Central memory CD8-positive, alpha-beta T cell (primary cell): ENCODE measurements around the gene ARHGEF7.

ENCODE experiments used
- ATAC-seq: fragments of 150-1000 bp; cut with Tn5 transposase; replicated peaks from 2 replicates; pipeline ENCODE4 v1.10.0; 2022; ENCODE audit warnings: mild to moderate bottlenecking, moderate FRiP score, moderate number of reproducible peaks; ENCODE audit not compliant: poor library complexity, severe bottlenecking; ENCODE audit errors: extremely low read depth
- DNase-seq, 2 donors: peaks; one replicate each; pipeline ENCODE4 v3.0.0; 2021; ENCODE audit warnings: low spot score in 2 of 2
- H3K27ac Mint-ChIP-seq: one replicate; pipeline ENCODE4 v1.8.0; 2022; ENCODE audit warnings: low read depth, mild to moderate bottlenecking, moderate library complexity, mixed read lengths
- H3K27me3 Mint-ChIP-seq: one replicate; pipeline ENCODE4 v1.8.0; 2022; ENCODE audit warnings: mixed read lengths
- H3K36me3 Mint-ChIP-seq: one replicate; pipeline ENCODE4 v1.8.0; 2022; ENCODE audit warnings: mild to moderate bottlenecking, moderate library complexity, mixed read lengths; ENCODE audit not compliant: insufficient read depth
- H3K4me1 Mint-ChIP-seq: one replicate; pipeline ENCODE4 v1.8.0; 2022; ENCODE audit warnings: mixed read lengths
- H3K4me3 Mint-ChIP-seq: one replicate; pipeline ENCODE4 v1.8.0; 2022; ENCODE audit warnings: mild to moderate bottlenecking, moderate library complexity, mixed read lengths
- H3K9me3 Mint-ChIP-seq: one replicate; pipeline ENCODE4 v1.8.0; 2022; ENCODE audit warnings: mixed read lengths

ARHGEF7 gene

GRCh38 chr13:111323950-111324651 lies 209.0 kb downstream of the ARHGEF7 start:
- peaks cover 38% of the 10 kb centered on the region for H3K27me3 Mint-ChIP-seq
- H3K36me3 Mint-ChIP-seq = peaks cover 8% of the 10 kb centered on the region
- no peak overlapping the region for H3K27ac Mint-ChIP-seq
- no peak for DNase-seq
- H3K9me3 Mint-ChIP-seq = no peaks in the 10 kb centered on the region
- no peak overlapping the region for H3K4me3 Mint-ChIP-seq
- ATAC-seq = no peak
- peaks cover 8% of the 10 kb centered on the region for H3K4me1 Mint-ChIP-seq

GRCh38 chr13:111324736-111325135 lies 209.6 kb downstream of the ARHGEF7 start:
- DNase-seq (no peak), ATAC-seq (no peak)
- Mint-ChIP-seq H3K27me3 (peaks cover 38% of the 10 kb centered on the region), H3K4me3 (no peak overlapping the region), H3K9me3 (no peaks in the 10 kb centered on the region), H3K36me3 (peaks cover 5% of the 10 kb centered on the region), H3K27ac (no peak overlapping the region), H3K4me1 (peaks cover 8% of the 10 kb centered on the region)

GRCh38 chr13:111325146-111325890 lies 210.2 kb downstream of the ARHGEF7 start:
- peaks cover 8% of the 10 kb centered on the region for H3K4me1 Mint-ChIP-seq
- no peak overlapping the region for H3K4me3 Mint-ChIP-seq
- no peak for ATAC-seq
- peaks cover 5% of the 10 kb centered on the region for H3K36me3 Mint-ChIP-seq
- DNase-seq = no peak
- H3K27me3 Mint-ChIP-seq = peaks cover 38% of the 10 kb centered on the region
- H3K27ac Mint-ChIP-seq = no peak overlapping the region
- H3K9me3 Mint-ChIP-seq = no peaks in the 10 kb centered on the region

GRCh38 chr13:111325941-111326620 lies 211.0 kb downstream of the ARHGEF7 start:
- H3K9me3 Mint-ChIP-seq = no peaks in the 10 kb centered on the region
- no peak for DNase-seq
- peaks cover 38% of the 10 kb centered on the region for H3K27me3 Mint-ChIP-seq
- peak overlapping the region; percentile 46 for H3K27ac Mint-ChIP-seq
- no peak for ATAC-seq
- peaks cover 8% of the 10 kb centered on the region for H3K4me1 Mint-ChIP-seq
- peaks cover 5% of the 10 kb centered on the region for H3K36me3 Mint-ChIP-seq
- no peak overlapping the region for H3K4me3 Mint-ChIP-seq

GRCh38 chr13:111326621-111326965 lies 211.5 kb downstream of the ARHGEF7 start:
- Mint-ChIP-seq H3K27me3 (peaks cover 38% of the 10 kb centered on the region), H3K4me1 (peaks cover 8% of the 10 kb centered on the region), H3K27ac (peak overlapping the region; percentile 46), H3K9me3 (no peaks in the 10 kb centered on the region), H3K36me3 (peaks cover 4% of the 10 kb centered on the region), H3K4me3 (no peak overlapping the region)
- no peak for ATAC-seq
- DNase-seq = no peak

GRCh38 chr13:111326981-111327642 lies 212.0 kb downstream of the ARHGEF7 start:
- H3K4me1 Mint-ChIP-seq = peaks cover 8% of the 10 kb centered on the region
- no peaks in the 10 kb centered on the region for H3K9me3 Mint-ChIP-seq
- no peak overlapping the region for H3K4me3 Mint-ChIP-seq
- DNase-seq (no peak), ATAC-seq (no peak)
- H3K27me3 Mint-ChIP-seq = peaks cover 38% of the 10 kb centered on the region
- peak overlapping the region; percentile 46 for H3K27ac Mint-ChIP-seq
- H3K36me3 Mint-ChIP-seq = peaks cover 2% of the 10 kb centered on the region

- no peak overlapping the region for H3K27ac Mint-ChIP-seq
- H3K9me3 Mint-ChIP-seq = no peaks in the 10 kb centered on the region
- H3K4me3 Mint-ChIP-seq = no peak overlapping the region
- ATAC-seq (no peak), DNase-seq (no peak)
- peaks cover 8% of the 10 kb centered on the region for H3K4me1 Mint-ChIP-seq
- H3K36me3 Mint-ChIP-seq = peaks cover 2% of the 10 kb centered on the region
- H3K27me3 Mint-ChIP-seq = peaks cover 37% of the 10 kb centered on the region
These were observed 212.8 kb downstream of the ARHGEF7 start for GRCh38 chr13:111327730-111328573.

GRCh38 chr13:111328574-111329410 lies 213.7 kb downstream of the ARHGEF7 start:
- no peak overlapping the region for H3K27ac Mint-ChIP-seq
- DNase-seq (no peak), ATAC-seq (no peak)
- peaks cover 36% of the 10 kb centered on the region for H3K27me3 Mint-ChIP-seq
- H3K9me3 Mint-ChIP-seq = no peaks in the 10 kb centered on the region
- peaks cover 5% of the 10 kb centered on the region for H3K4me1 Mint-ChIP-seq
- H3K36me3 Mint-ChIP-seq = peaks cover 2% of the 10 kb centered on the region
- H3K4me3 Mint-ChIP-seq = no peak overlapping the region

- DNase-seq (no peak), ATAC-seq (no peak)
- no peak overlapping the region for H3K27ac Mint-ChIP-seq
- no peaks in the 10 kb centered on the region for H3K4me1 Mint-ChIP-seq
- H3K27me3 Mint-ChIP-seq = peaks cover 28% of the 10 kb centered on the region
- H3K4me3 Mint-ChIP-seq = no peak overlapping the region
- no peaks in the 10 kb centered on the region for H3K9me3 Mint-ChIP-seq
- H3K36me3 Mint-ChIP-seq = peaks cover 2% of the 10 kb centered on the region
These were observed 214.5 kb downstream of the ARHGEF7 start for GRCh38 chr13:111329641-111330040.

- no peak for ATAC-seq
- Mint-ChIP-seq H3K9me3 (no peaks in the 10 kb centered on the region), H3K27me3 (peaks cover 30% of the 10 kb centered on the region), H3K4me3 (no peak overlapping the region), H3K4me1 (no peaks in the 10 kb centered on the region), H3K27ac (no peak overlapping the region), H3K36me3 (peaks cover 1% of the 10 kb centered on the region)
- DNase-seq = peak in 1 of 2 donors; percentile 1
These were observed 215.0 kb downstream of the ARHGEF7 start for GRCh38 chr13:111330066-111330610.

GRCh38 chr13:111335298-111335697 lies 220.2 kb downstream of the ARHGEF7 start:
- ATAC-seq (no peak), DNase-seq (no peak)
- H3K36me3 Mint-ChIP-seq = peaks cover 3% of the 10 kb centered on the region
- no peaks in the 10 kb centered on the region for H3K9me3 Mint-ChIP-seq
- peaks cover 21% of the 10 kb centered on the region for H3K27me3 Mint-ChIP-seq
- H3K4me1 Mint-ChIP-seq = no peaks in the 10 kb centered on the region
- H3K4me3 Mint-ChIP-seq = no peak overlapping the region
- no peak overlapping the region for H3K27ac Mint-ChIP-seq
